T-helper 22 cell (primary cell): ENCODE measurements around the gene NDUFA1.
"Not testable (repeated sequence)": the region's sequence is repeated elsewhere in the genome, so short reads cannot be mapped to it uniquely, and the experiment has no call there.

Experiments
- DNase-seq: peaks from one replicate; pipeline ENCODE4 v3.0.0-alpha.2; 2020; ENCODE audit warnings: low read depth

NDUFA1 gene

DNA sequence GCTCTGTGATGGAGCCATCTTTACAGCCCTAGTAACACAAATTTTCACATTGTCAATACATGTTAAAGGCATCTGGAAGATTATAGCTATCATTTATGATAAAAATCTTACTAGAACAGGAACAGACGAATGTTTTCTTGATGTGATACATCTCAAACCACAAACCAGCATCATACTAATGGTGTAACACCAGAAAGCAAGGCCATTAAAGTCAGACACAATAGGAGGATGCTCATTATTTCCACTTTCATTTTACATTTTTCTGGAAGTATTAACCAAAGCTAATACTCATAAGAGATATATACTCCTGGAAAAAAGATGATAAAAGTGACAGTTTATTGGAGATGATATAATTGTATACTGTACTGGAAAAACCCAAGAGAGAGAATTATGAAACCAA is 29.3 kb downstream of the NDUFA1 start:
- no peak for DNase-seq

DNA sequence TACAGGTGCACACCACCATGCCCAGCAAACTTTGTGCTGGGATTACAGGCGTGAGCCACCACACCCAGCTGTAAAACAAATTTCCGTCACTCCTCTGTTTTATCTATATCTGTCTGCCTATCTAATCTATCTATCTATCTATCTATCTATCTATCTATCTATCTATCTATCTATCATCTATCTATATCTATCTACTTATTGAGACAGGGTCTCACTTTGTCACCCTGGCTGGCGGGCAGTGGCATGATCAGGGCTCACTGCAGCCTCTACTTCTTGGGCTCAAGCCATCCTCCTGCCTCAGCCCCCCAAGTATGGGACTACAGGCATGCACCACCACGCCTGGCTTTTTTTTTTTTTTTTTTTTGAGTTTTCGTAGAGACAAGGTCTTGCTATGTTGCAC is 44.7 kb downstream of the NDUFA1 start:
- DNase-seq, result no peak

DNA sequence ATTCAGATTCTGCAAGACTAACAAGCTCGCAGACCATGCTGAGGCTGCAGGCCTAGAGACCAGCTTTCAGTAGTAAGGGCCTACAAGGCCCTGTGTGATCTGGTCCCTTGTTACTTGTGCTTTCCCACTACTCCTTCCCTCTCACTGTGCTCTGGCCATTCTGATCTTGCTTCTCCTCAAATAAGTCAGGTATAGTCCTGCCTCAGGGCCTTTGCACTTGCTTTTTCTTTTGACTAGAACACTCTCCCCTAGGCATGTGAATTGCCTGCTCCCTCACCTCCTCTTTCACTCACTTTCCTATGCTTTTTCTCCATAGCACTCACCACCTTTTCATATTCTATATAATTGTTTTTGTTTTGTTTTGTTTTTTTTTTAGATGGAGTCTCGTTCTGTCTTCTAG is 46.2 kb downstream of the NDUFA1 start:
- no peak for DNase-seq

DNA sequence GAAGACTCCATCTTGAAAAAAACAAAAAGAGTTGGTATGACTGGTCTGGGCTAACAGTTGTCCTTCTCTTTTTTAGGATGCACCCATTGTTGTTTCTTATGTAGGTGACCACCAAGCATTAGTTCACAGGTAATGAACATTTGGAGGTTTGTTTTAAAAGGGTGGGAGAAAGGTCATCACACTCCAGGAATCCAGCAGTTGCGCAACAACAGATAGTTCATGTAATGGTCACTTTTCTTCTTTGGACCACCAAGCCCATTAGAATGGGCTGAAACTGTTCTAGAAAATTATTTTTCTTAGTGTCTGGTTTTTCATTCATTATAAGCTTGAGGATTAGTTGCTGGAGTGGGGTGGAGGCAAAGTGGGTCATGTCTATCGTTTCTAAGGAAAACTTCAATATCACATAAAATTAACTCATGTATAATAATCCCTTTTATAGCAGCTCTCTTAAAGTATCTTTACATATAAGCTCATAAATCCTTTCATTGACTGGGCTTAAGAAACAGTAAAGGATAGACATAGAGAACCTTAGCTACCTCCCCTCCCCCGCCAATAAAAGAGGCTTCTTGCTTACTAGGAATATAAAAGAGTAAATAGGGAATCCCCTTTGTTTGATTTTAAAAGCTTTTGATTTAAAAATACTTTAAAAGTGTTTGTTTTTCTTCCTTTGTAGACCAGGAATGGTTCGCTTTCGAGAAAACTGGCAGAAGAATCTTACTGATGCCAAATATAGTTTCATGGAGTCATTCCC is 48.4 kb downstream of the NDUFA1 start:
- no peak for DNase-seq

DNA sequence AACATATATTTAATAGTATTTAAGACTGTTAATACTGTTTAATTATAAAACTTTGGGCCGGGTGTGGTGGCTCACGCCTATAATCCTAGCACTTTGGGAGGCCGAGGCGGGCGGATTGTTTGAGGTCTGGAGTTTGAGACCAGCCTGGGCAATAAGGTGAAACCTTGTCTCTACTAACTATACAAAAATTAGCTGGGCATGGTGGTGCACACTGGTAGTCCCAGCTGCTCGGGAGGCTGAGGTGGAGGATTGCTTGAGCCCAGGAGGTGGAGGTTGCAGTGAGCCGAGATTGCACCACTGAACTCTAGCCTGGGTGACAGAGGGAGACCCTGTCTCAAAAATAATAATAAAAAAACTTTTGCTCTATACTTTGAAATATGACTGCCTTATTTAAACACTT is 50.8 kb downstream of the NDUFA1 start:
- not testable (repeated sequence) for DNase-seq
